Karpas-422 (cell line): ENCODE measurements around the gene OSBPL2. TPM values are rescaled to one million over a fixed set of nuclear protein-coding genes. Genes with fewer than 3 reads are reported as not detected.

Experiments used
- DNase-seq: peaks from one replicate; pipeline ENCODE4 v3.0.0-alpha.2; 2015
- H2AFZ ChIP-seq: fragments of 200-600 bp; sonication (generic); 2 replicates; pipeline ENCODE4 v1.6.1; 2014; ENCODE audit warnings: antibody characterized with exemption, low read length, mixed read lengths
- H3K27ac ChIP-seq: fragments of 200-600 bp; sonication (generic); 2 replicates; pipeline ENCODE4 v1.5.1; 2014; ENCODE audit warnings: mild to moderate bottlenecking, low read length, moderate library complexity
- H3K27me3 ChIP-seq: fragments of 200-600 bp; sonication (generic); 2 replicates; pipeline ENCODE4 v1.6.1; 2014; ENCODE audit warnings: low read length, mixed read lengths
- H3K36me3 ChIP-seq: fragments of 200-600 bp; sonication (generic); 2 replicates; pipeline ENCODE4 v1.6.1; 2014; ENCODE audit warnings: low read length, mixed read lengths; ENCODE audit not compliant: insufficient read depth
- H3K4me1 ChIP-seq: fragments of 200-600 bp; sonication (generic); 2 replicates; pipeline ENCODE4 v1.6.1; 2014; ENCODE audit warnings: mild to moderate bottlenecking, low read length, mixed read lengths
- H3K4me2 ChIP-seq: fragments of 200-600 bp; sonication (generic); 2 replicates; pipeline ENCODE4 v1.6.1; 2014; ENCODE audit warnings: low read length, low read depth, mild to moderate bottlenecking; ENCODE audit not compliant: poor library complexity, severe bottlenecking
- H3K4me3 ChIP-seq: fragments of 200-600 bp; sonication (generic); 2 replicates; pipeline ENCODE4 v1.5.1; 2014; ENCODE audit warnings: mild to moderate bottlenecking, antibody characterized with exemption, low read length, mixed read lengths
- H3K79me2 ChIP-seq: fragments of 200-600 bp; sonication (generic); 2 replicates; pipeline ENCODE4 v1.6.1; 2014; ENCODE audit warnings: mild to moderate bottlenecking, low read length, mixed read lengths
- H3K9ac ChIP-seq: fragments of 200-600 bp; sonication (generic); 2 replicates; pipeline ENCODE4 v1.6.0; 2014; ENCODE audit warnings: low read length
- H3K9me2 ChIP-seq: fragments of 200-600 bp; sonication (generic), shearing (Covaris generic); replicated peaks from 2 replicates; pipeline ENCODE4 v1.6.0; 2014; ENCODE audit warnings: mild to moderate bottlenecking, low read length, moderate library complexity; ENCODE audit not compliant: insufficient read depth
- H3K9me3 ChIP-seq: fragments of 300-700, 200-600 bp; sonication (generic); 2 replicates; pipeline ENCODE4 v1.6.1; 2014; ENCODE audit warnings: low read length, mixed read lengths
- H4K20me1 ChIP-seq: fragments of 200-600 bp; sonication (generic); 2 replicates; pipeline ENCODE4 v1.6.1; 2014; ENCODE audit warnings: mild to moderate bottlenecking, antibody characterized with exemption, low read length, low read depth; ENCODE audit not compliant: insufficient read depth
- total RNA-seq: library from RNA; depleted of rRNA; stranded (reverse); fragments of >200 nt; shearing (Covaris generic); gene quantifications from 2 replicates; pipeline ENCODE4 v1.2.3, GENCODE V29; 2014; ENCODE audit warnings: low replicate concordance; rRNA removed

The OSBPL2 gene
- 19.1 and 22.6 TPM in 2 replicates for total RNA-seq

DNA sequence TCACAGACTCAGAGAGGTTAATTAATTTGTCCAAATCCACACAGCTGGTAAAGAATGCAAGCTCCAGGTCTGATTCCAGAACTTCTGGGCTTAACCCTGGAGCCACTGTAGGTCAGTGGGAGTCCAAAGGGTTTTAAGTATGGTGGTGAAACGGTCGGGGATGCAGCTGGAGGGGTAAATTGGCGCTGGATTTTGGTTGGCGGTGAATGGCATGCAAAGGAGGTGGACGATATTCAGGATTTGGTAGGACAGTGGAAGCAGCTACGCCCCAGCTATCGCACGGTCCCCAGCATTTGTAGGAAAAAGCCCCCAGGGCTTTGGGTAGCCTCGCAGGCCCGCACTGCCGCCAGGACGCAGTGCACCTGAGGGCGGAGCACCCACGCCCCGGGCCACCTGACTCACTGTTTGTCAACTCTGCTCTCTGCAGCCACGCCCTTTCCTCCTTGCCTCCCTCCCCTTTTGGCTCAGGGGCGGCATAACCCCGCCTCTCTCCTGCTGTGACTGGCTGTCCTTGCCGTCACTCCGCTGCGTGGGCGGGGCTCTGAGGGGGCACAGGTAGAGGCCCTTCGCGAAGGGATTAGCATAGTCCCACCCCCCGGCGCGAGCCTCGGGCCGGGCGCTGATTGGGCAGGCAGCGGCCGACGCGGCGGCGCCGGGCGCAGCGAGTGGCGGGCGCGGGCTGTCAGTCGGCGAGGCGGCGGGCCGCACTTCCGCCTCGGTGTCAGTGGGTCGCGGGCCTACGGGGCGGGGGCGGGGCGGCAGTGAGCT is at the start of gene OSBPL2:
Gene OSBPL2 (plus strand): TSS at position 721 of the 768 bp plus-strand sequence. CDS start 17,664 bp downstream, outside the sequence.
- DNase-seq: peak; percentile 99
- Histone ChIP-seq H3K27ac (peak within 1 kb of the TSS; percentile 37; the same call in 1 of the 2 replicates), H3K9me3 (no peaks in the 10 kb centered on the region), H3K4me1 (peaks cover 14% of the 10 kb centered on the region), H3K9me2 (no peaks in the 10 kb centered on the region), H3K36me3 (no peaks in the 10 kb centered on the region), H3K4me3 (peak within 1 kb of the TSS; percentile 86), H3K9ac (peak within 1 kb of the TSS; percentile 77), H3K79me2 (peaks cover 43% of the 10 kb centered on the region), H2AFZ (peak within 1 kb of the TSS; percentile 67), H4K20me1 (peaks cover 10% of the 10 kb centered on the region), H3K4me2 (peak within 1 kb of the TSS; percentile 89), H3K27me3 (no peaks in the 10 kb centered on the region)

DNA sequence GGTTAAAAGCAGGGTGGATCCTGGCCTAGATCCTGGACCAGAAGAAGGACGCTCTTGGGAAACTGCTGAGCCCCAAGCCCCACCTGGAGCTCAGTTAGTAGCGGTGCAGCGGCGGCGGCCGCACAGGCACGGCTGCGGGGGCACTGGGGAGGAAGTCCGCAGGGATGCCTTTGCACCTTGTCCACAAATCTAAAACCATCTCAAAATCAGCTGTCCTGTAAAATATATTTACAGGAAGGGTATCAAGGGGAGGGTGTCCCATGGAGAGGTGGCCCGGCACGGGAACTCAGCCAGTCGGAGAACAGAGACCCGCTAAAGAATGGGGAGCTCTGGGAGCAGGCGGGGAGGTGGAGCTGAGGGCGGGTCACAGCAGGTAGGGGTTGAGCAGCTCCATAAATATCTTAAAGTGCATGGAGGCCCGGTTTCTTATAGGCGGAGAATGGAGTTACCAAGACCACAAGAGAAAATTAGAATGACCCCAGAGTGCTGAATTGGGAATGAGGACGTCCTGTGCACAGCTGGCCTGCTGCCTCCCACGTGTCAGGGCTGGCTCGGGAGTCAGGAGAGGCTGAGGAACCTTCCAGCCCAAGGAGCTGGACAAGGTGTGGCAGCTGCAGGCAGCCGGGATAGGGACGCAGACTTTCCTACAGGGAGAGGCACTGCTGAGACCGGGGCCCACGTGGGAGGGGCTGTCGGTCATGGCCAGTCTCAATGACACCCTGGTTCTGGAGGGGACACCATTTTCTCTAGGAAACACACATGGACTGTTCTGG is 47.5 kb upstream of the OSBPL2 start:
- Histone ChIP-seq H3K4me3 (no peak overlapping the region), H3K79me2 (peaks cover 50% of the 10 kb centered on the region)

DNA sequence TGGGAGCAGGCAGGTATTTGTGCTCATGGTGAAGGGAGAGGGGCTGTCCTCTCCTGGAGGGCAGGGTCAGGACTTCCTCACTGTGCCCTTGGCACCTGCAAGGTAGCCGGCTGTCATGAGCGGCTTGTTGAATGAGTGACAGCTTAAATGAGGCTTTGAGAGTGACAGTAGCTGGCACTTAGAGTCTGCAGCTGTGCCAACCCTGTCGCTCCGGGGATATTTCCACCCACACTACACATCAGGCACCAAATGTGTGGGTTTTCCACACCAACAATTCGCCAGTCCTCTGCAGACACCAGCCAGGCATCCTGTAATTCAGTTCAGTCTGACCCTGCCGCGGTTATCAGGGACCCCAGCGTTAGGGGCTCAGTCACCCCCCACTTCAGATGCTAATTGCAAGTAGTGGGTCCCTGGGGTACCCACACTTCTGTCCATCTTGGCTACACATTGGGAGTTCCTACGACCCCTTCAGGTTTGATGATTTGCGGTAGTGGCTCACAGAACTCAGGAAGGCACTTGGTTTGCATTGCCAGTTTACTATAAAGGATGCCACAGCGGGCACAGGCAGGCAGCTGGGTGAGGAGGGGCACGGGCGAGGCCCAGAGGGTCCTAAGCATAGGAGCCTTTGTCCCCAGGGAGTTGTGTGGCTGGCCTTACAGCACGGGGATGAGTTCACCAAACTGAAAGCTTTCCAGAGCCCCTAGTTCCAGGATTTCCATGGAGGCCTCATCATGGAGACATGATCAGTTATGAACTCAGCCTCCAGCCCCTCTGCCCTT is 46.4 kb upstream of the OSBPL2 start:
- no peak overlapping the region for H3K4me3 ChIP-seq
- no peaks in the 10 kb centered on the region for H4K20me1 ChIP-seq
- no peaks in the 10 kb centered on the region for H3K27me3 ChIP-seq
- no peak overlapping the region for H2AFZ ChIP-seq
- no peak overlapping the region for H3K9ac ChIP-seq
- peaks cover 4% of the 10 kb centered on the region; the same call in 1 of the 2 replicates for H3K36me3 ChIP-seq
- no peak for DNase-seq
- peaks cover under 1% of the 10 kb centered on the region for H3K4me1 ChIP-seq
- no peak overlapping the region for H3K27ac ChIP-seq
- no peak overlapping the region for H3K4me2 ChIP-seq
- peaks cover 40% of the 10 kb centered on the region for H3K79me2 ChIP-seq
- no peaks in the 10 kb centered on the region for H3K9me3 ChIP-seq
- H3K9me2 ChIP-seq: no peaks in the 10 kb centered on the region

More for the DNA sequence above, 47.5 kb upstream of the OSBPL2 start:
- Histone ChIP-seq H3K9ac (no peak overlapping the region), H2AFZ (no peak overlapping the region), H3K36me3 (peaks cover 3% of the 10 kb centered on the region; the same call in 1 of the 2 replicates), H4K20me1 (no peaks in the 10 kb centered on the region), H3K27me3 (no peaks in the 10 kb centered on the region), H3K9me3 (no peaks in the 10 kb centered on the region), H3K27ac (no peak overlapping the region), H3K4me2 (no peak overlapping the region), H3K4me1 (peaks cover 3% of the 10 kb centered on the region), H3K9me2 (no peaks in the 10 kb centered on the region)
- DNase-seq: no peak

DNA sequence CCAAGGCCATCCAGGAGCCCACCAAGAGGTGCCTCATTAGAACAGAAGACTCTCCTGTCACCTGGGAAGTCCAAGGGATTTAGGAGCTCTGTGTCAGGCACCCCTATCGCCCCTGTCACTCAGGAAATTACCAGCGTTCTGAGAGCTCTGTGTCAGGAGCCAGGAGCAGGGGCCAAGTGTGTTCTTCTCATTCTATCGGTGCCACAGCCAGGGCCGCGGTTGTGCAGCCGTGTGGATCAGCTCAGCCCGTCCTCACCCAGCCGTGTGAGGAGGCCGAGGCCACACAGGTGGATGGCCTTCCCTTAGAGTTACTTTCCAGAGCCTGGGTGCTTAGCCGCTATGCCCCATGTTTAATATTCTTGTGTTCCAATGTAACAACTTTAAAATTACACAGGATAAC is 45.7 kb upstream of the OSBPL2 start:
- DNase-seq: no peak
- no peaks in the 10 kb centered on the region for H3K9me2 ChIP-seq
- H3K4me2 ChIP-seq: no peak overlapping the region
- no peak overlapping the region for H2AFZ ChIP-seq
- no peaks in the 10 kb centered on the region for H3K27me3 ChIP-seq
- no peak overlapping the region for H3K27ac ChIP-seq
- H3K4me1 ChIP-seq: no peaks in the 10 kb centered on the region
- H3K79me2 ChIP-seq: peaks cover 33% of the 10 kb centered on the region
- peaks cover 4% of the 10 kb centered on the region; the same call in 1 of the 2 replicates for H3K36me3 ChIP-seq
- H3K9me3 ChIP-seq: no peaks in the 10 kb centered on the region
- H3K9ac ChIP-seq: no peak overlapping the region
- H3K4me3 ChIP-seq: no peak overlapping the region
- H4K20me1 ChIP-seq: no peaks in the 10 kb centered on the region

DNA sequence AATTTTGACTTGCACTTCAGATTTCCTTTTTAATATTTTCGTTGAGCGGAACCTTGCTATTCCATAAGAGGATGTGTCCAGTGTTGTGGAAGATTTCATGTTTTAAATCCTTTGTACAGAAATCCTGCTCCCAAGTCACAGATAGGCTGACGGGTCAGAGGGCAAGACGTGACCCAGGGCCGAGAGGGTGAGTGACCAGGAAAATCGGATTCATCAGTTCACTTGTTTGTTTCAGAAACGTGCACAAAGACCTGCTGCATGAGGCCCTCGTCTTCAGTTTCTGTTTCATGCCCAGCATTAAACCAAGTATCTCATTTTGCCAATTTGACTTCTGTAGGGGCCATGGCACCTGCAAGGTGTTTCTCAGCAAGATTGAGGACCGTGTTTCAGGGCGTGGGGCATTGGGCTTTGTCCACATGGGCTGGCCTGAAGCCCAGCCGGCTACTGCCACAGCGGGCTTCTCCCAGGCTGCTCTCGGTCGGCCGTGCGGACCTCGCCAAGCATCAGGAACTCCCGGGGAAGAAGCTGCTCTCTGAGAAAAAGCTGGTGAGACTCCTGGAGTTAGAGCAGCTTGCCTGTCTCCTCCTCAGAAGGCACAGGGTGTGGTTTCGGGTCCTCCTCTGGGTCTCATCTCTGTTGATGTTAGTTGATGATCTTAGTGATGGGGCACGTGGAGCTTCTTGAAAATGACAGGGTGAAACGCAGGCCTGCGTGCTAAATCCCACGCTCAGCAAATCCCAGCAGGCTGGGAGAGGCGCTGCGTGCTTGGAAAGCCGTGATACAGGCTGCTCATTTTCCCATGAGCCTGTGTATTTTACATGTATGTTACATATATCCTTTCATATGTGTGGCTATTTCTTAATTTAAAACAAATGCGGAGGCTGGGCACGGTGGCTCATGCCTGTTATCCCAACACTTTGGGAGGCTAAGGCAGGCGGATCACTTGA is 45.0 kb upstream of the OSBPL2 start:
- Histone ChIP-seq H3K79me2 (peaks cover 26% of the 10 kb centered on the region), H2AFZ (no peak overlapping the region), H3K9ac (no peak overlapping the region), H3K4me3 (no peak overlapping the region), H4K20me1 (no peaks in the 10 kb centered on the region), H3K4me1 (no peaks in the 10 kb centered on the region), H3K36me3 (peaks cover 4% of the 10 kb centered on the region), H3K27ac (no peak overlapping the region), H3K9me3 (no peaks in the 10 kb centered on the region), H3K9me2 (no peaks in the 10 kb centered on the region), H3K27me3 (no peaks in the 10 kb centered on the region), H3K4me2 (no peak overlapping the region)
- DNase-seq: no peak

DNA sequence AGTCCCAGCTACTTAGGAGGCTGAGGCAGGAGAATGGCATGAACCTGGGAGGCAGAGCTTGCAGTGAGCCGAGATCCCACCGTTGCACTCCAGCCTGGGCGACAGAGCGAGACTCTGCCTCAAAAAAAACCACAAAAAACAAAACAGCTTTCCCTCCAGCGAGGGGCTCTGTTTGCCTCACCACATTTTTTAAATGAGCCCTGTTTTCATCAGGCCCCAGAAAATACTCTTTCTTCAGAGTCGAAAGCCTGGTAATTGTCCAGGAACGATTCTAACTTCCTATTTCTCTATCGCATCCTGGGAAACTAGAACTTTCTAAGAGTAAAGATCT is 43.3 kb upstream of the OSBPL2 start:
- Histone ChIP-seq H3K9me3 (no peaks in the 10 kb centered on the region), H3K36me3 (peaks cover 6% of the 10 kb centered on the region), H3K4me2 (no peak overlapping the region)

DNA sequence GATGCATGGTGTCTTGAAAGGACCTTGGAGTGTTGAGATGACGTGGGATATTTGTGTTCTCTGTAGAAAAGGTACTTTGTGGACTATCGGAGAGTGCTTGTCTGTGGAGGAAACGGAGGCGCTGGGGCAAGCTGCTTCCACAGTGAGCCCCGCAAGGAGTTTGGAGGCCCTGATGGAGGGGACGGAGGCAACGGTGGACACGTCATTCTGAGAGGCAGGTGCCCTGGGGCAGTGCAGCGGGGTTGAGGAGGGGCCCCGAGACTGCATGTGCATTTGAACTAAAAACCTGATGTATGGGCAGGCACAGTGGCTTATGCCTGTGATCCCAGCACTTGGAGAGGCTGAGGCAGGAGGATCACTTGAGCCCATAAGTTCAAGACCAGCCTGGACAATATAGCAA is 42.6 kb upstream of the OSBPL2 start:
- Histone ChIP-seq H3K4me1 (no peaks in the 10 kb centered on the region), H3K9me2 (no peaks in the 10 kb centered on the region), H3K9me3 (no peaks in the 10 kb centered on the region), H3K27ac (no peak overlapping the region), H3K27me3 (no peaks in the 10 kb centered on the region), H3K36me3 (peaks cover 13% of the 10 kb centered on the region), H3K9ac (no peak overlapping the region), H3K79me2 (peaks cover 7% of the 10 kb centered on the region; the same call in 1 of the 2 replicates), H3K4me2 (no peak overlapping the region), H3K4me3 (no peak overlapping the region), H2AFZ (no peak overlapping the region), H4K20me1 (no peaks in the 10 kb centered on the region)
- DNase-seq: no peak

More for the DNA sequence above, 43.3 kb upstream of the OSBPL2 start:
- H3K27ac ChIP-seq: no peak overlapping the region
- DNase-seq: no peak
- H4K20me1 ChIP-seq: no peaks in the 10 kb centered on the region
- no peak overlapping the region for H2AFZ ChIP-seq
- no peak overlapping the region for H3K9ac ChIP-seq
- no peaks in the 10 kb centered on the region for H3K4me1 ChIP-seq
- no peaks in the 10 kb centered on the region for H3K9me2 ChIP-seq
- H3K79me2 ChIP-seq: peaks cover 13% of the 10 kb centered on the region
- H3K27me3 ChIP-seq: no peaks in the 10 kb centered on the region
- no peak overlapping the region for H3K4me3 ChIP-seq
